Measurements from ENCODE around the gene NAA80. TPM values are rescaled to one million over a fixed set of nuclear protein-coding genes. Genes with fewer than 3 reads are reported as not detected.
A peak's percentile ranks its signal among the peaks of the same experiment; 100 is the strongest.

NAA80 gene, protein sequence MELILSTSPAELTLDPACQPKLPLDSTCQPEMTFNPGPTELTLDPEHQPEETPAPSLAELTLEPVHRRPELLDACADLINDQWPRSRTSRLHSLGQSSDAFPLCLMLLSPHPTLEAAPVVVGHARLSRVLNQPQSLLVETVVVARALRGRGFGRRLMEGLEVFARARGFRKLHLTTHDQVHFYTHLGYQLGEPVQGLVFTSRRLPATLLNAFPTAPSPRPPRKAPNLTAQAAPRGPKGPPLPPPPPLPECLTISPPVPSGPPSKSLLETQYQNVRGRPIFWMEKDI
- total RNA-seq = 6.5 and 8.0 TPM in 2 replicates

DNA sequence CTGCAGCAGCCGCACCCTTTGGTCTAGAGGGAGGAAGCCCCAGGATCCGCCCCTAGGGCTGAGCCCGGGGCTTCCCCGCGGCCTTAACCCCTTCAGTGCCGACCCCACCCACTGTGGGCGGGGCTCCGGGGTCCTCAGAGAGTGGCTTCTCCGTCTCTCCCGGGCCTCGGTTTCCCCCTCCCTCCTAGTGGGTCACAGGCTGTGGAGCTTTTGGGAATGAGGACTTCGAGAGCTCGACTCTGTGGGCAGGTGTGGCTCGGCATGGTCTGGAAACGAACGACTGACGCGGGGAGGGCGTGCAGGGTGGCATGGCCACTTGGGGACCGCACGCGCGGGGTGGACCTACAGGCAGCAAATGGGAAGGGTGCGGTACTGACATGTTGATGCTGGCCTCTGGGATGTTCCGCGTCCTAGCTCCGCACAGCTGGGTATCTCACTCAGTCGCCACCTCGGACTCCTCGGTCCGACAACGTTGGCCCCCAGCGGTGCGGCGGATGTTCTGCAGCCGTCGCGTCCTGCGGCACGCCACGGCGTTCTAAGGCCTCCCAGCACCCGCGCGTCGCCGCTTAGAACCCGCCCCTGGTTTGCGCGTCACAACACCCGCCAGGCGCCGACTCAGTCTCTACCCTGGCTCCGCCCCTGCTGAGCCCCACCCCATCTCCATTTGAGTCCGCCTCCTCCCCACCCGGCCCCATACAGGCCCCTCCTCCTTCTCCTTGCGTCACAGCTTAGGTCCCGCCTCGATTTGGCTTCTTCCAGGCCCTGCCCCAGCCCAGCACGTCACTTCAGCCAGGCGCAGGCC is at the start of gene NAA80, which contains the start of gene HYAL3:
Gene NAA80 (minus strand): TSS at position 570 of the 802 bp plus-strand sequence. CDS start 1,942 bp downstream, outside the sequence.
Gene HYAL3 (minus strand): TSS at position 570 of the 802 bp plus-strand sequence. CDS start 3,803 bp downstream, outside the sequence.
- TF ChIP-seq, protein P1, sequence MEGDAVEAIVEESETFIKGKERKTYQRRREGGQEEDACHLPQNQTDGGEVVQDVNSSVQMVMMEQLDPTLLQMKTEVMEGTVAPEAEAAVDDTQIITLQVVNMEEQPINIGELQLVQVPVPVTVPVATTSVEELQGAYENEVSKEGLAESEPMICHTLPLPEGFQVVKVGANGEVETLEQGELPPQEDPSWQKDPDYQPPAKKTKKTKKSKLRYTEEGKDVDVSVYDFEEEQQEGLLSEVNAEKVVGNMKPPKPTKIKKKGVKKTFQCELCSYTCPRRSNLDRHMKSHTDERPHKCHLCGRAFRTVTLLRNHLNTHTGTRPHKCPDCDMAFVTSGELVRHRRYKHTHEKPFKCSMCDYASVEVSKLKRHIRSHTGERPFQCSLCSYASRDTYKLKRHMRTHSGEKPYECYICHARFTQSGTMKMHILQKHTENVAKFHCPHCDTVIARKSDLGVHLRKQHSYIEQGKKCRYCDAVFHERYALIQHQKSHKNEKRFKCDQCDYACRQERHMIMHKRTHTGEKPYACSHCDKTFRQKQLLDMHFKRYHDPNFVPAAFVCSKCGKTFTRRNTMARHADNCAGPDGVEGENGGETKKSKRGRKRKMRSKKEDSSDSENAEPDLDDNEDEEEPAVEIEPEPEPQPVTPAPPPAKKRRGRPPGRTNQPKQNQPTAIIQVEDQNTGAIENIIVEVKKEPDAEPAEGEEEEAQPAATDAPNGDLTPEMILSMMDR (IDR thresholded peaks at IDR 0.05; ENCODE audit: extremely low read depth, low read depth, low read length) = no peak
- Histone ChIP-seq H2AFZ (ENCODE audit: low read length) (peak within 1 kb of the TSS; percentile 98), H3K9me3 (ENCODE audit: low read depth, low read length) (no peaks in the 10 kb centered on the region), H3K27ac (ENCODE audit: low read depth, low read length) (peak within 1 kb of the TSS; percentile 85), H3K27me3 (ENCODE audit: insufficient read depth, low read length) (no peaks in the 10 kb centered on the region), H3K79me2 (ENCODE audit: insufficient read depth, low read length) (peaks cover 12% of the 10 kb centered on the region), H3K4me1 (ENCODE audit: insufficient read depth, low read length) (peaks cover 21% of the 10 kb centered on the region), H3K36me3 (ENCODE audit: insufficient read depth, low read length) (no peaks in the 10 kb centered on the region), H3K4me2 (ENCODE audit: insufficient read depth, low read length) (peak within 1 kb of the TSS; percentile 86), H4K20me1 (ENCODE audit: insufficient read depth, low read length) (no peaks in the 10 kb centered on the region), H3K4me3 (ENCODE audit: insufficient read depth, low read length) (peak within 1 kb of the TSS; percentile 78)
- DNase-seq (ENCODE audit: insufficient read length, low spot score, missing footprints) = peak; percentile 100

DNA sequence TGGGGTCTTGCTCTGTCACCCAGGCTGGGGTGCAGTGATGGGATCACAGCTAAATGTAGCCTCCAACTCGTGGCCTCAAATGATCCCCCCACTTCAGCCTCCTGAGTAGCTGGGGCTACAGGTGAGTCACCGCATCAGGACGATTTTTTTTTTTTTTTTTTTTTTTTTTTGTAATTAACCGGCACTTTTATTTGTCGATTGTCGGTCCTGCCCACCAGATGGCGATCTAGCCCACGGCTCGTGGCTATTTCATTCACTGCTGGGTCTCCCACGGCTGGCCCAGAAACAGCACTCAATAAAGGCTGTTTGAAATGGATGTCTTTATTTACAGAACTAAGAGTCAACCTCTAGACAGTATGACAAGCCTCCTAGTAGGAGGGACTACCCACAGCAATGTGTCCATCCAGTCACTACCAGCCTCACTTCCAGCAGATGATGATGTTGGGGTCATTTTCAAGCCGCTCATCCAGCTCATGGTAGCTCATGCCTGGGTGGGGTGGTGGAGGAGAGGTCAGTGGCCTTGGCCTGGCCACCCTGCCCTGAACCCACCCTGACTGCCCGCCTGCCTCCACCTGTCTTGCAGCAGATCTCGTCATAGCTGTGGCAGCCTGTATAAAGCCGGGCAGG is 48.1 kb upstream of the NAA80 start:
- Histone ChIP-seq H3K27ac (ENCODE audit: low read depth, low read length) (peak overlapping the region; percentile 29), H2AFZ (ENCODE audit: low read length) (no peak overlapping the region)

DNA sequence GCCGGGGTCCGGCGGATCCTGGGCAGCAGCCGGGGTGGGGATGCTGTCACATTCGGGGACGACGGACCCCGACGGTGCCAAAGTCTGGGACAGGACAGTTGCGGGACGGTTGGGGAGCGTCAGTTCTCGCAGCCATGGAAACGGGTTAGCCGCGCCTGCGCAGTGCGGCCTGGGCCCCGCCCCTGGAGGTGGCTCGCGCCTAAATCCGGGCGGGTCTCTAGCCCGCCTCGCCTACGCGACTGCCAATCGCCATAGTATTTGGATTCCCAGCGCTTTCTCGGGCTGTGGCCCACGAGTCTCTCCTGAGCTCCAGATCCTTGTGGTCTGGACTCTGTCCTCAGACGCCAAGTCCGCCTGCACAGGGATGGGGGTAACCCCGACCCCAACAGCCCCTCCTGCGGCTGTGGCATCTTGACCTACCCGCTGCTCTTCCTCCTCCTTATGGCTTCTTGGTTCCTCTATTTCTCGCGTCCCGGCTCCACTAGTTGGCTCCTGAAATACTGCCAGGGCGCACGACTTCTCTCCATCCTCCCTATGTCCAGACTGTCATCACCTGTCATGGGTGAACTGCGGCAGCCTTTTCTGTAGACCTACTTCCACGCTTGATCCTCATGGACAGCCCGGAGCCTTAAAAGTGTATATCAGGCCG is 46.5 kb upstream of the NAA80 start, which contains the start of gene ZMYND10:
Gene ZMYND10 (minus strand): TSS at position 147 of the 649 bp plus-strand sequence. CDS start 153 bp downstream, outside the sequence.
- TF ChIP-seq, protein P1 (IDR thresholded peaks at IDR 0.05; ENCODE audit: extremely low read depth, low read depth, low read length) = no peak
- no peaks in the 10 kb centered on the region for H3K9me3 ChIP-seq (ENCODE audit: low read depth, low read length)
- H3K4me3 ChIP-seq (ENCODE audit: insufficient read depth, low read length) = peak within 1 kb of the TSS; percentile 76
- H3K36me3 ChIP-seq (ENCODE audit: insufficient read depth, low read length) = peaks cover 17% of the 10 kb centered on the region
- peak within 1 kb of the TSS; percentile 94 for H2AFZ ChIP-seq (ENCODE audit: low read length)
- peak within 1 kb of the TSS; percentile 96 for H3K4me2 ChIP-seq (ENCODE audit: insufficient read depth, low read length)
- DNase-seq (ENCODE audit: insufficient read length, low spot score, missing footprints) = peak; percentile 98
- no peak within 1 kb of the TSS for H3K27ac ChIP-seq (ENCODE audit: low read depth, low read length)
- no peaks in the 10 kb centered on the region for H4K20me1 ChIP-seq (ENCODE audit: insufficient read depth, low read length)
- H3K4me1 ChIP-seq (ENCODE audit: insufficient read depth, low read length) = peaks cover 24% of the 10 kb centered on the region
- H3K27me3 ChIP-seq (ENCODE audit: insufficient read depth, low read length) = no peaks in the 10 kb centered on the region
- peaks cover 21% of the 10 kb centered on the region for H3K79me2 ChIP-seq (ENCODE audit: insufficient read depth, low read length)

More for the DNA sequence above, 48.1 kb upstream of the NAA80 start:
- TF ChIP-seq, protein P1 (IDR thresholded peaks at IDR 0.05; ENCODE audit: extremely low read depth, low read depth, low read length) = peak; percentile 82
- H3K4me3 ChIP-seq (ENCODE audit: insufficient read depth, low read length) = no peak overlapping the region
- peaks cover 8% of the 10 kb centered on the region for H4K20me1 ChIP-seq (ENCODE audit: insufficient read depth, low read length)
- peak; percentile 96 for DNase-seq (ENCODE audit: insufficient read length, low spot score, missing footprints)
- no peaks in the 10 kb centered on the region for H3K27me3 ChIP-seq (ENCODE audit: insufficient read depth, low read length)
- peaks cover 21% of the 10 kb centered on the region for H3K36me3 ChIP-seq (ENCODE audit: insufficient read depth, low read length)
- no peaks in the 10 kb centered on the region for H3K9me3 ChIP-seq (ENCODE audit: low read depth, low read length)
- peaks cover 32% of the 10 kb centered on the region for H3K79me2 ChIP-seq (ENCODE audit: insufficient read depth, low read length)
- peaks cover 28% of the 10 kb centered on the region for H3K4me1 ChIP-seq (ENCODE audit: insufficient read depth, low read length)
- H3K4me2 ChIP-seq (ENCODE audit: insufficient read depth, low read length) = no peak overlapping the region

All from osteoblast (primary cell).